Measurements from ENCODE around the gene AQP1. TPM values are rescaled to one million over a fixed set of nuclear protein-coding genes. Genes with fewer than 3 reads are reported as not detected.

Gene AQP1
- polyA plus RNA-seq, 3 donors: 0.03 TPM; not detected in 2

DNA sequence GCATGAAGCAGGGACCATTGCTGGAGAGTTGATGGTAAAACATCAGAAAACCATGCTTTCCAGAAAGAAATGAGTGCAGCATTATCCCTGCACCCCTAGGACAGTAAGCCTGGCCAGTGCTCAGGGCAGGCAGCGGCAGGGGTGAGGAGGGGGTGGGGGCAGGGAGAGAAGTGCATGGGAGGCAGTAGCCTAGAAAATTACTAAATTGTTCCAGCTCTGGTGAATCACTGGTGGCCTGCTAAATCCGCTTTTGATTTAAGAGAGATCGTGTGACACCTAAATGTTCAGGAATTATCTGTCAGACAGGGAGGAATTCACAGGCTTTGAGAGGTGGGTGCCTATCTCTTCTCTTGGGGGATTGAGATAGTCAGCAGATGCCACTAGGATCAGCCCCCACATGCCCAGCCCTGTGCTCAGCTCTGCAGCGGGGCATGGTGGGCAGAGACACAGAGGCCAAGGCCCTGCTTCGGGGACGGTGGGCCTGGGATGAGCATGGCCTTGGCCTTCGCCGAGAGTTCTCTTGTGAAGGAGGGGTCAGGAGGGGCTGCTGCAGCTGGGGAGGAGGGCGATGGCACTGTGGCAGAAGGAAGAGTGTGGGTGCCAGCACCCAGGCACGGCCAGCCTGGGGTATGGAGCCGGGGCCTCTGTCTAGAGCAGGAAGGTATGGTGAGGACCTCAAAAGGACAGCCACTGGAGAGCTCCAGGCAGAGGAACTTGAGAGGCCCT, 5.0 kb upstream of the AQP1 start:
- H3K36me3 ChIP-seq (replicated peaks in 1 of 2; ENCODE audit: control insufficient read depth in 1 of 2, insufficient read depth in 2 of 2, low read length in 2 of 2): no peaks in the 10 kb centered on the region
- Mint-ChIP-seq H3K27me3 (ENCODE audit: low read depth in 3 of 3) (peaks cover 0 to 1% (median under 1%) of the 10 kb centered on the region in 3 donors), H3K4me1 (no peaks in the 10 kb centered on the region), H3K4me3 (no peak overlapping the region), H3K36me3 (no peaks in the 10 kb centered on the region), H3K9me3 (no peaks in the 10 kb centered on the region), H3K27ac (no peak overlapping the region)
- no peaks in the 10 kb centered on the region for H3K4me1 ChIP-seq (ENCODE audit: control insufficient read depth in 1 of 2, insufficient read depth in 2 of 2, low read length in 2 of 2)
- no peak for DNase-seq
- no peaks in the 10 kb centered on the region for H3K27me3 ChIP-seq (ENCODE audit: control insufficient read depth in 2 of 2, insufficient read depth in 2 of 2, low read length in 2 of 2)
- TF ChIP-seq CTCF (IDR thresholded peaks at IDR 0.05): no peak
- no peak overlapping the region for H3K9ac ChIP-seq (ENCODE audit: insufficient read depth, low read length, poor library complexity, severe bottlenecking)
- intact Hi-C loops (cut with micrococcal nuclease): no loop called here
- H3K4me3 ChIP-seq (replicated peaks in 1 of 3; ENCODE audit: low read depth in 2 of 3, low read length in 3 of 3): no peak overlapping the region
- H3K9me3 ChIP-seq (replicated peaks in 1 of 2; ENCODE audit: control insufficient read depth in 1 of 2, insufficient read depth in 1 of 2, low read length in 2 of 2): no peaks in the 10 kb centered on the region
- no peak overlapping the region for H2AFZ ChIP-seq (ENCODE audit: insufficient read depth, low read depth, low read length, poor library complexity, severe bottlenecking)
- H3K79me2 ChIP-seq (ENCODE audit: insufficient read depth, low read length): no peaks in the 10 kb centered on the region
- no peak overlapping the region for H3K27ac ChIP-seq (ENCODE audit: low read depth in 1 of 2, low read length in 2 of 2)
- H4K20me1 ChIP-seq (ENCODE audit: insufficient read depth, low read length): no peaks in the 10 kb centered on the region
- no peak overlapping the region for H3K4me2 ChIP-seq (replicated peaks; ENCODE audit: extremely low read depth, low read length, poor library complexity, severe bottlenecking)
- WGBS (ENCODE audit: insufficient coverage): 95% methylated on average over 9 of the region's 11 CpGs

GRCh38 chr7:30907527-30908267, 4.0 kb upstream of the AQP1 start:
- Histone ChIP-seq H3K79me2 (ENCODE audit: insufficient read depth, low read length) (no peaks in the 10 kb centered on the region), H3K27ac (ENCODE audit: low read depth in 1 of 2, low read length in 2 of 2) (no peak overlapping the region), H3K4me1 (ENCODE audit: control insufficient read depth in 1 of 2, insufficient read depth in 2 of 2, low read length in 2 of 2) (no peaks in the 10 kb centered on the region), H3K9ac (ENCODE audit: insufficient read depth, low read length, poor library complexity, severe bottlenecking) (no peak overlapping the region), H3K4me3 (replicated peaks in 1 of 3; ENCODE audit: low read depth in 2 of 3, low read length in 3 of 3) (no peak overlapping the region), H2AFZ (ENCODE audit: insufficient read depth, low read depth, low read length, poor library complexity, severe bottlenecking) (no peak overlapping the region), H4K20me1 (ENCODE audit: insufficient read depth, low read length) (no peaks in the 10 kb centered on the region), H3K27me3 (ENCODE audit: control insufficient read depth in 2 of 2, insufficient read depth in 2 of 2, low read length in 2 of 2) (no peaks in the 10 kb centered on the region), H3K36me3 (replicated peaks in 1 of 2; ENCODE audit: control insufficient read depth in 1 of 2, insufficient read depth in 2 of 2, low read length in 2 of 2) (no peaks in the 10 kb centered on the region), H3K4me2 (replicated peaks; ENCODE audit: extremely low read depth, low read length, poor library complexity, severe bottlenecking) (no peak overlapping the region), H3K9me3 (replicated peaks in 1 of 2; ENCODE audit: control insufficient read depth in 1 of 2, insufficient read depth in 1 of 2, low read length in 2 of 2) (no peaks in the 10 kb centered on the region)
- Mint-ChIP-seq H3K4me1 (no peaks in the 10 kb centered on the region), H3K4me3 (no peak overlapping the region), H3K27me3 (ENCODE audit: low read depth in 3 of 3) (peaks cover 0 to 2% (median 0%) of the 10 kb centered on the region in 3 donors), H3K27ac (no peak overlapping the region), H3K36me3 (no peaks in the 10 kb centered on the region), H3K9me3 (no peaks in the 10 kb centered on the region)
- no peak for DNase-seq
- 87% methylated on average over 13 of the region's 14 CpGs for WGBS (ENCODE audit: insufficient coverage)
- TF ChIP-seq CTCF (IDR thresholded peaks at IDR 0.05): no peak
- intact Hi-C loops (cut with micrococcal nuclease): no loop called here

All from CD14-positive monocyte (primary cell).